Liver (tissue), 3 donors: ENCODE data around the gene AMMECR1.

Experiments
- CTCF ChIP-seq: fragments of 150-350 bp; IDR thresholded peaks from 2 replicates; pipeline ENCODE4 v1.5.1; 2017; ENCODE audit warnings: improper control_type of control experiment, low read depth, low read length; ENCODE audit not compliant: missing input control
- FOXA1 ChIP-seq: IDR thresholded peaks from 2 replicates; pipeline ENCODE4 v1.6.1; 2016; ENCODE audit warnings: antibody characterized with exemption
- GABPA ChIP-seq, 2 donors: IDR thresholded peaks in 1 of 2; conservative IDR thresholded peaks in 1 of 2; 2 replicates each; pipeline ENCODE4 v1.6.1; 2016; ENCODE audit warnings: antibody characterized with exemption in 2 of 2, mild to moderate bottlenecking in 1 of 2, moderate library complexity in 1 of 2
- JUND ChIP-seq, 2 donors: IDR thresholded peaks; 2 replicates each; pipeline ENCODE4 v1.6.1; 2016; ENCODE audit warnings: antibody characterized with exemption in 2 of 2
- MAX ChIP-seq: IDR thresholded peaks from 2 replicates; pipeline ENCODE4 v1.6.1; 2016; ENCODE audit warnings: antibody characterized with exemption
- NR2F2 ChIP-seq: IDR thresholded peaks from 2 replicates; pipeline ENCODE4 v1.6.1; 2016; ENCODE audit warnings: antibody characterized with exemption
- RAD21 ChIP-seq, 2 donors: IDR thresholded peaks; 2 replicates each; pipeline ENCODE4 v1.6.1; 2016; ENCODE audit warnings: antibody characterized with exemption in 2 of 2, mild to moderate bottlenecking in 2 of 2
- REST ChIP-seq: IDR thresholded peaks from 2 replicates; pipeline ENCODE4 v1.6.1; 2016; ENCODE audit warnings: antibody characterized with exemption, mild to moderate bottlenecking
- SP1 ChIP-seq: IDR thresholded peaks from 2 replicates; pipeline ENCODE4 v1.6.1; 2018; ENCODE audit warnings: antibody characterized with exemption, mild to moderate bottlenecking
- YY1 ChIP-seq: IDR thresholded peaks from 2 replicates; pipeline ENCODE4 v1.6.1; 2016; ENCODE audit warnings: antibody characterized with exemption, mild to moderate bottlenecking
- ZBTB33 ChIP-seq: IDR thresholded peaks from 2 replicates; pipeline ENCODE4 v1.6.1; 2016; ENCODE audit warnings: antibody characterized with exemption
- donor health status: healthy.
- donor health status: healthy.

- TF ChIP-seq CTCF, result no peak
- TF ChIP-seq REST, result no peak
- TF ChIP-seq JUND (IDR thresholded peaks at IDR 0.05), result no peak
- no peak for TF ChIP-seq MAX
- TF ChIP-seq GABPA (IDR thresholded peaks at IDR 0.05 in 1 of 2, conservative IDR thresholded peaks at IDR 0.05 in 1 of 2), result no peak
- TF ChIP-seq FOXA1, result no peak
- no peak for TF ChIP-seq SP1
- TF ChIP-seq NR2F2, result no peak
- no peak for TF ChIP-seq YY1
- TF ChIP-seq RAD21 (IDR thresholded peaks at IDR 0.05), result no peak
- TF ChIP-seq ZBTB33, result no peak
Observed at GRCh38 chrX:110310000-110310790, 7.7 kb downstream of the AMMECR1 start.
